Measurements from ENCODE around the gene MPV17L.
"Not testable (repeated sequence)": the region's sequence is repeated elsewhere in the genome, so short reads cannot be mapped to it uniquely, and the experiment has no call there.

The MPV17L gene

DNA sequence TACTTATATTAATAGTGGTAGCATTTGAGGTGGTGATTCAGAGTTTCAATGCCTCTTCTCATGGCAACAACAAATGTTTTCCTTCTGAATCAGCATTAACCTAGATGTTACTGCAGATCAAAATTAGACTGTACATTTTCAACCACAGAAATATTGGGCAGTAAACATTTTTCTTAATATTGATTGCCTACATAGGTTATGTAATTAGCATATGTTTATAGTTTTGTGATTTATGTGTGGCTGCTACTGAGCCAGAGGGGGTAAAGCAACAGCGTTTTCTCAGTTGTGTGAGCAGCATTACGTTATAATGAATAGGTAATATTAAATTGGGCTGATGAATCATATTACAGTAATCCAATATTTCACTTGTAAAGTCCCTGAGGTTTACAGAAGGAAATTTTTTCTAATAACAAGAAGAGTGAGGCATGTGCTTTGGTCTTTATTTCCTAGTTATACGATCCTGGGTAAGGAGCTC, 20.0 kb downstream of the MPV17L start:
- no peak for DNase-seq

DNA sequence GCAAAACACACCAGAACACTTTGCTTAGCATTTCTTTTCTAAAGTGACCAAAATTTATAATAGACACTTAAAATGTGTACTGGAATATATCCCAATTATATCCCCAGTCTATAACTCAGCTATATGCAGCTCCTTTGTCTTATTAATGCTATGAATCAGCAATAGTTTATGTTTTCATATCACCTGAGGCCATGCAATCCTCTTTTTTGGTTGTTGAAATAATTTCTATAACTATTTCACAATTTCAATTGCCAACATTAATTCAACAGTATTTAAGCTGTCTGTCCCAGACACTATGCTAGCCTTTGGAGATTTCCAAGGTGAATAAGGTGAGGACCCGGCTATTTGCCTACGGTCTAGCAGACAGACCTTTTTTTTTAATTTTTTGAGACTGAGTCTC, 21.6 kb downstream of the MPV17L start:
- no peak for DNase-seq

- DNase-seq = no peak
Observed at GRCh38 chr16:15418206-15418605, 22.7 kb downstream of the MPV17L start.

DNA sequence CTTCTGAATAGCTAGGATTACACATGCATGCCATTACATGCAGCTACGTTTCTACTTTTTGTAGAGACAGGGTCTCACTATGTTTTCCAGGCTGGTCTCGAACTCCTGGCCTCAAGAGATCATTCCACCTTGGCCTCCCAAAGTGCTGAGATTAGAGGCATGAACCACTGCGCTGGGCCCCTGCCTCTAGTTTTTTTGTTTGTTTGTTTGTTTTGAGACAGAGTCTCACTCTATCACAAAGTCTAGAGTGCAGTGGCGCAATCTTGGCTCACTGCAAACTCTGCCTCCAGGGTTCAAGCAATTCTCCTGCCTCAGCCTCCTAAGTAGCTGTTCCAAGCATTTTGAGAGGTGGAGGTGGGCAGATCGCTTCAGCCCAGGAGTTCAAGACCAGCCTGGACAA, 26.1 kb downstream of the MPV17L start:
- not testable (repeated sequence) for DNase-seq

DNA sequence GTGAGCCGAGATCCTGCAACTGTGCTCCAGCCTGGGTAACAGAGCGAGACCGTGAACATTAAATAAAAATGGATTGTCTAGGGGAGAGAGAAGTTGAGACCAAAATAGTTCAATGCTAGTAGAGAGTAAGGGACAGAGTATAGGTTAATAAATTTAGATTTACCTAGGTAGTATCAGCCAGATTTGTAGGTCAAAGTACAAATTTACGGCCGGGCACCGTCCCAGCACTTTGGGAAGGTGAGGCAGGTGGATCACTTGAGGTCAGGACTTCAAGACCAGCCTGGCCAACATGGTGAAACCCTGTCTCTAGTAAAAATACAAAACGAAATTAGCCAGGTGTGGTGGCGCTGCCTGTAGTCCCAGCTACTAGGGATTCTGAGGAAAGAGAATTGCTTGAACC, 26.7 kb downstream of the MPV17L start:
- DNase-seq = no peak

DNA sequence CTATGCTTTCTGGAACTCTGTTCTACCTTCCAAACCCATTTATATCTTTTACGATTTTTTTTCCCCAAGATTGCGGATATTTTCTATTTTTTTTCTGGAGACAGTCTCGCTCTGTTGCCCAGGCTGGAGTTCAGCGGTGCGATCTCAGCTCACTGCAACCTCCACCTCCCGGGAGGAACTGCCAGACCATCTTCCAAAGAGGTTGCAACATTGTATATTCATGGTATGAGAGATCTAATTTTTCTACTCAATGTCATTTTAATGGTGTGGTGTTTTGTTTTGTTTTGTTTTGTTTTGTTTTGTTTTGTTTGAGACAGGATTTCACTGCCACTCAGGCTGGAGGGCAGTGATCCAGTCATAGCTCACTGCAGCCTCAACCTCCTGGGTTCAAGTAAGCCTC, 30.3 kb downstream of the MPV17L start:
- no peak for DNase-seq

GRCh38 chr16:15426796-15427195, 31.2 kb downstream of the MPV17L start:
- no peak for DNase-seq

GRCh38 chr16:15427648-15428239, 32.2 kb downstream of the MPV17L start:
- peak; percentile 39 to 52 for DNase-seq

GRCh38 chr16:15430884-15431283, 35.3 kb downstream of the MPV17L start:
- DNase-seq = not testable (repeated sequence)

DNA sequence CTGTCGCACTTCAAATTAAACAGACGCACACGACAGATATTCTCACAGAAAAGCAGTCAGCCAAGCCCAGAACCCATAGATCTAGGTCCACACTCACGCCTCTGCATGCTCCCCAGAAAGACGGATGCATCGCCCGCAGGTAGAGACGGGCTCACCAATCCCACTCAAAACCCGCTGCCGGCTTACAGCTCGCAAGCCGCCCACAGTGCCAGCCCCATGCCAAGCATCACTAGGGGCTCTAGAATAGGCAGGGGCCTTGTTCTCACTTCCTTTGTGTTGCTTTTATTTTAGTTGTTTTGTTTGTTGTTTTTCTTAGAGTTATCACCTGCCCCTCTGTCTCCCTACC, 38.5 kb downstream of the MPV17L start:
- DNase-seq = no peak

GRCh38 chr16:15434425-15435215, 39.1 kb downstream of the MPV17L start, which contains the start of gene BMERB1:
Gene BMERB1 (plus strand): TSS chr16:15434588. CDS start chr16:15434654, 66 bp downstream.
- DNase-seq = peak; percentile 60 to 63

GRCh38 chr16:15435216-15435864, 39.8 kb downstream of the MPV17L start:
- DNase-seq = no peak

DNA sequence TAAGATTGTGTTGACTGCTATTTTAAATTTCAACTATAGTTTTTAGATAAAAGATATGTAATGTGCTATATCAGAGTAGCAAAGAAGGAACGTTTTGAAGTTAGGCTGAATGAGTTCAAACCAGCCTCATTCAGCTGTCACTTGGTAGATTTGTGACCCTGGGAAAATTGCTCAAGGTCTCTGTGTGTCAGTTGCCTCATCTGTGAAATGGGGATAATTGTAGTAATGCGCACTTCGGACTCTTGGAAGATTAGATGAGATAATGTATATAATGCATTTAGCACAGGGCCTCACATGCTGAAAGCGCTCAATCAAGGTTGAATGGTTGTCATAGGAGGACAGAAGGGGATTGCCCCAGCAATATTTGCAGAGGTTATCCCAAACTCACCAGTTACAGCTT, 43.5 kb downstream of the MPV17L start:
- DNase-seq = no peak

DNA sequence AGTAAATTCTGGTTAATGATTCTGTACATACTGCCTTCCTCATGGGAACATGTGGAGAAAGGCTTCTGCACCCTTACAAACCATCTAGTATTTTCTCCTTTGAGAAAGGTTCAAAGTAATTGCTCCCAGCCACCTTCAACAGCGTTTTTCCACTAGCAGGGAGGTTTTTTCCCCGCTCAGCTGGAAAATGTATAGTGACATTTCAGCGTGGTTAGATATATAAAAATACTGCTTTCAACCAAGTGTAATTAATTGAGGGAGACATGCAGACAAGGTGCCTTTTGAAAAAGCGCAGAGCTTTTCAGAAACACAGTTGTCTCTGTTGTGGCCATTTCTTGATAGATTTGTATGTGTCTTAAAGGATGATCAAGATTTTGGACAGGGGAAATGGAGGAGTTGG, 44.0 kb downstream of the MPV17L start:
- no peak for DNase-seq

GRCh38 chr16:15440852-15441251, 45.3 kb downstream of the MPV17L start:
- DNase-seq = no peak

- DNase-seq = not testable (repeated sequence)
Observed at GRCh38 chr16:15442140-15442539, 46.6 kb downstream of the MPV17L start.

DNA sequence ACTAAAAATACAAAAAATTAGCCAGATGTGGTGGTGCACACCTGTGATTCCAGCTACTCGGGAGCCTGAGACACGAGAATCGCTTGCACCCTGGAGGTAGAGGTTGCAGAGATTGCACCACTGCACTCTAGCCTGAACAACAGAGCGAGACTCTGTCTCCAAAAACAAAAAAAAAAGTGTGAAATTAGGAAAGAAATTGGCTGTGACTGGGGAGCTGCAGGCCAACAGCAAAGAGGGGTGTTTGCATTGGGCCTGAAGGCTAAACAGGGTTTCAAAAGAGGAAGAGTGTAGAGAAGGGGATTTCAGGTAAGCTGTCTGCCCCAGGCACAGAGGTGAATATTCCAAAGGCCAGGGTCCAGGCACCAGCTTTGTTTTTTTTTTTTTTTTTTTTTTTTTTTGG, 48.2 kb downstream of the MPV17L start:
- no peak for DNase-seq

DNA sequence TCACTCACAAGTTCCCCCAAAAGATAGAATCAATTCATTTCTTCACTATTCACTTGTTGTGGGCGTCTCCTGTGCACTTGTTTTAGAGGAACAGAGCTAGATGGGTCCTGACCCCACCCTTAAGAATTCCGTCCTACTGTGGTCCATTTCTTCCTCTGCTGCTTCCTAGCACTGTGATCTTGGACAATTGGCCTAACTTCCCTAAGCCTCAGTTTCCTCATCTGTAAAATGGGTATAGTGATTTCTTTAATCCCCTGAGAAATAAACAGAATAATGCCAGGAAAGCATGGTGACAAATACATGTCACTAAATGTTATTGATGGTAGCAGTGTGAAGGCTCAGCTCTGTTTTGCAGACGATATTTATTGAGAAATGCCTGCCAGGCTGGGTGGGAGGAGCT, 48.7 kb downstream of the MPV17L start:
- DNase-seq = no peak

- DNase-seq = no peak
Observed at GRCh38 chr16:15445450-15445849, 49.9 kb downstream of the MPV17L start.

GRCh38 chr16:15446901-15447300, 51.3 kb downstream of the MPV17L start:
- no peak for DNase-seq

DNA sequence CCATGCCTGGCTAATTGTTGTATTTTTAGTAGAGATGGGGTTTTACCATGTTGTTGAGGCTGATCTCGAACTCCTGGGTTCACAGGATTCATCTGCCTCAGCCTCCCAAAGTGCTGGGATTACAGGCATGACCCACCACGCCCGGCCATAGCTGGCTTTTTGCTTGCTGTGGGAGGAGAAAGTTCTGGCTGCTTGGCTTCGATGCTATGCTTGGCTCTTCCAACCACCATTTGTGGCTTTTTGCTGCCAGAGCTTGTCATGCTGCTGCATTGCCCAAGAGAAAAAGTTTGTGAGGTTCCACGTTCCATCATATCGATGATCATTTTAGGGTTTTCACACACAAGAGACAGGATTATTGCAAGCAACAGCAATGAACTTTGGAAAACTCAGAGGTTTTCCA, 55.1 kb downstream of the MPV17L start:
- no peak for DNase-seq

- DNase-seq = no peak
Observed at GRCh38 chr16:15451098-15451731, 55.7 kb downstream of the MPV17L start.

GRCh38 chr16:15452246-15452855, 56.8 kb downstream of the MPV17L start:
- DNase-seq = no peak
